Measurements from ENCODE around the gene TWIST2. TPM values are rescaled to one million over a fixed set of nuclear protein-coding genes. Genes with fewer than 3 reads are reported as not detected.

The TWIST2 gene
- total and polyA plus RNA-seq, 4 donors = 2.2 to 9.1 (median 4.3) TPM

DNA sequence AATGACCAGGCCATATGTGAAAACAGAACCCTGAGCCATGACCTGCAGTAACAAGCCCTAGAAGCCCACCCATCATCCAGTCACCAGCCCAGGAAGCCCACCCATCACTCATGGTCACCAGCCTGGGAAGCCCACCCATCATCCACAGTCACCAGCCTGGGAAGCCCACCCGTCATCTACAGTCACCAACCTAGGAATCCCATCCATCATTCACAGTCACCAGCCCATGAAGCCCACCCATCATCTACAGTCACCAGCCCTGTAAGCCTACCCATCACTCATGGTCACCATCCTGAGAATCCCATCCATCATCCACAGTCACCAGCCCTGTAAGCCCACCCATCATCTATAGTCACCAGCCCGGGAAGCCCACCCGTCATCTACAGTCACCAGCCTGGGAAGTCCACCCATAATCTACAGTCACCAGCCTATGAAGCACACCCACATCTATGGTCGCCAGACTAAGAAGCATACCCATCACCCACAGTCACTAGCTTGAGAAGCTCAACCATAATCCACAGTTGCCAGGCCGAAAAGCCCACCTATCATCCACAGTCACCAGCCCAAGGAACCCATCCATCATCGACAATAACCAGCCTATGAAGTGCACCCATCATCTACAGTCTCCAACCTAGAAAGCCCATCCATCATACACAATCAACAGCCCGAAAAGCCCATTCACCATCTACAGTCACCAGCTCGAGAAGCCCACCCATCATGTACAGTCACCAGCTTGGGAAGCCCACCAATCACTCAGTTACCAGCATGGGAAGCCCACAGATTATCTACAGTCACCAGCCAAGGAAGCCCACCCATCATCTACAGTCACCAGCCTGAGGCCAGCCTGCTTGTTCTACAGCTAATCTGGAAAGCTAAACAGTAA lies 91.9 kb downstream of the TWIST2 start:
- H3K36me3 ChIP-seq (ENCODE audit: control insufficient read depth, insufficient read depth, low read length) = no peaks in the 10 kb centered on the region
- H3K27me3 ChIP-seq (ENCODE audit: control insufficient read depth, insufficient read depth, low read length) = no peaks in the 10 kb centered on the region
- H3K4me3 ChIP-seq (ENCODE audit: low read depth, low read length) = no peak overlapping the region
- no peak overlapping the region for H3K27ac ChIP-seq (ENCODE audit: low read depth, low read length)
- H3K9me3 ChIP-seq (ENCODE audit: control insufficient read depth, insufficient read depth, low read length) = no peaks in the 10 kb centered on the region
- DNase-seq (ENCODE audit: low read depth in 4 of 6, low spot score in 6 of 6) = no peak
- H3K4me1 ChIP-seq (ENCODE audit: control insufficient read depth, insufficient read depth, low read length) = no peaks in the 10 kb centered on the region
- 98% methylated on average over 8 of the region's 8 CpGs for WGBS (ENCODE audit: insufficient coverage)

DNA sequence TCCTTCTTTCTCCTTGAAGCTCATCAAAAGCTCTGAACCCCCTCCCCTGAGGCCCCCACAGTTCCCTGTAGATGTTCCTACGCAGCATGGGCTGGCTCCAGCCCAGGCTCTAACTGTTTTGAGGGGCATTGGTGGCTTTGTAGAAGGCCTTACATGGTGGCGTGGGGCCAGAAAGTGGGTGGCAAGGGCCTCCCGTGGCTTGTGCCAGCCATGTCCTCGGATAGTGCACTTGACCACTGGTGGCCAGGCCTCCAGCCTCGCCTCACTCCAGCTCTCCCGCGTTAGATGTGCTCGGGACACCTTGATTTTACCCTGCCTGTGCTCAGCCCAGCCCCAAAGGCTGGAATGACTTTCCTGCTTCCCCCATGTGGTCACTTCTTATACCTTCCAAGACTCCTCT lies 92.9 kb downstream of the TWIST2 start:
- H3K9me3 ChIP-seq (ENCODE audit: control insufficient read depth, insufficient read depth, low read length) = no peaks in the 10 kb centered on the region
- H3K27ac ChIP-seq (ENCODE audit: low read depth, low read length) = no peak overlapping the region
- H3K4me1 ChIP-seq (ENCODE audit: control insufficient read depth, insufficient read depth, low read length) = no peaks in the 10 kb centered on the region
- DNase-seq (ENCODE audit: low read depth in 4 of 6, low spot score in 6 of 6) = no peak
- WGBS (ENCODE audit: insufficient coverage) = 91% methylated on average over 7 of the region's 8 CpGs
- H3K36me3 ChIP-seq (ENCODE audit: control insufficient read depth, insufficient read depth, low read length) = no peaks in the 10 kb centered on the region
- no peak overlapping the region for H3K4me3 ChIP-seq (ENCODE audit: low read depth, low read length)
- H3K27me3 ChIP-seq (ENCODE audit: control insufficient read depth, insufficient read depth, low read length) = no peaks in the 10 kb centered on the region

GRCh38 chr2:238941262-238941792 lies 93.4 kb downstream of the TWIST2 start:
- DNase-seq (ENCODE audit: low read depth in 4 of 6, low spot score in 6 of 6) = no peak
- H3K4me1 ChIP-seq (ENCODE audit: control insufficient read depth, insufficient read depth, low read length) = no peaks in the 10 kb centered on the region
- H3K4me3 ChIP-seq (ENCODE audit: low read depth, low read length) = no peak overlapping the region
- no peaks in the 10 kb centered on the region for H3K9me3 ChIP-seq (ENCODE audit: control insufficient read depth, insufficient read depth, low read length)
- 81% methylated on average over 7 of the region's 7 CpGs for WGBS (ENCODE audit: insufficient coverage)
- no peaks in the 10 kb centered on the region for H3K27me3 ChIP-seq (ENCODE audit: control insufficient read depth, insufficient read depth, low read length)
- no peaks in the 10 kb centered on the region for H3K36me3 ChIP-seq (ENCODE audit: control insufficient read depth, insufficient read depth, low read length)
- H3K27ac ChIP-seq (ENCODE audit: low read depth, low read length) = no peak overlapping the region

- no peaks in the 10 kb centered on the region for H3K9me3 ChIP-seq (ENCODE audit: control insufficient read depth, insufficient read depth, low read length)
- no peaks in the 10 kb centered on the region for H3K4me1 ChIP-seq (ENCODE audit: control insufficient read depth, insufficient read depth, low read length)
- no peak overlapping the region for H3K4me3 ChIP-seq (ENCODE audit: low read depth, low read length)
- no peak overlapping the region for H3K27ac ChIP-seq (ENCODE audit: low read depth, low read length)
- WGBS (ENCODE audit: insufficient coverage) = 90% methylated on average over 16 of the region's 19 CpGs
- H3K27me3 ChIP-seq (ENCODE audit: control insufficient read depth, insufficient read depth, low read length) = no peaks in the 10 kb centered on the region
- H3K36me3 ChIP-seq (ENCODE audit: control insufficient read depth, insufficient read depth, low read length) = no peaks in the 10 kb centered on the region
- no peak for DNase-seq (ENCODE audit: low read depth in 4 of 6, low spot score in 6 of 6)
Measured at GRCh38 chr2:238942080-238942725, 94.3 kb downstream of the TWIST2 start.

- Histone ChIP-seq H3K27me3 (ENCODE audit: control insufficient read depth, insufficient read depth, low read length) (no peaks in the 10 kb centered on the region), H3K4me1 (ENCODE audit: control insufficient read depth, insufficient read depth, low read length) (no peaks in the 10 kb centered on the region), H3K9me3 (ENCODE audit: control insufficient read depth, insufficient read depth, low read length) (no peaks in the 10 kb centered on the region), H3K36me3 (ENCODE audit: control insufficient read depth, insufficient read depth, low read length) (no peaks in the 10 kb centered on the region), H3K27ac (ENCODE audit: low read depth, low read length) (no peak overlapping the region), H3K4me3 (ENCODE audit: low read depth, low read length) (no peak overlapping the region)
- DNase-seq (ENCODE audit: low read depth in 4 of 6, low spot score in 6 of 6) = no peak
- 70% methylated on average over 5 of the region's 13 CpGs for WGBS (ENCODE audit: insufficient coverage)
Measured at GRCh38 chr2:238942726-238943300, 94.9 kb downstream of the TWIST2 start.

GRCh38 chr2:238943338-238944067 lies 95.6 kb downstream of the TWIST2 start:
- no peaks in the 10 kb centered on the region for H3K4me1 ChIP-seq (ENCODE audit: control insufficient read depth, insufficient read depth, low read length)
- H3K36me3 ChIP-seq (ENCODE audit: control insufficient read depth, insufficient read depth, low read length) = no peaks in the 10 kb centered on the region
- H3K9me3 ChIP-seq (ENCODE audit: control insufficient read depth, insufficient read depth, low read length) = no peaks in the 10 kb centered on the region
- no peak for DNase-seq (ENCODE audit: low read depth in 4 of 6, low spot score in 6 of 6)
- H3K27ac ChIP-seq (ENCODE audit: low read depth, low read length) = no peak overlapping the region
- H3K27me3 ChIP-seq (ENCODE audit: control insufficient read depth, insufficient read depth, low read length) = no peaks in the 10 kb centered on the region
- no peak overlapping the region for H3K4me3 ChIP-seq (ENCODE audit: low read depth, low read length)
- 66% methylated on average over 14 of the region's 14 CpGs for WGBS (ENCODE audit: insufficient coverage)

DNA sequence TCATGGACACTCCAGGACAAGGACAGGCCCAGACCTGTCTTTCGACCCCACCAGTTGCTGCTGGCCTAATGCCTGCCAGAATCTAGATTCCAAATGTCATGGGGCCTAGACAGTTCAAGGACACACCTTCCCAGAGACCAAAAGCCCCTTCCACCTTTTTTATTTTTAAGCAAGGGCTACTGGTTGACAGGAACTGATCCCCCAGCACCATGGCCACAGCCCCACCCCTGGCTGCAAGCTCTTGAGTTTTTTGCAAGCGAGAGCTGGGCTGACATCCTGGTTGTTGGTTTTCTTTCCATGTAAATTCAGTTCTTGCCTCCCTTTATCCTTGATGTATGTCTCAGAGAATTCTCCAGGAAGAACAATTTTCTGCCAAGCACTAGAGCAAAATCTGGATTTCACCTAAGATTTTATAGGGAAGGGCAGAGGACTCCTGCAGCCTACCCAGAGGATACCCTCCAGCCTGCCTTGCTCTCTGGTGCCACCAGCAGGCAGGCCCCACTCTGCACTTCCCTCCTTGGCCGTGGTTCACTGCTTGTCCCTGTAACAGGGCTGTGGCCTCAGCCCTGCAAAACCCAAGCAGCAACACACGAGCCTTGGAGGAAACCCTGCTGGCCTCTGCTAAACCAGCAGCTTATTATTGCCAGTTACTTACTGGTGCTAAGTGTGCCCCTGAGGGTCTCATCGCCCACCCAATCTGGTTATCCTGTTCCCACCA lies 97.7 kb downstream of the TWIST2 start:
- Histone ChIP-seq H3K27me3 (ENCODE audit: control insufficient read depth, insufficient read depth, low read length) (no peaks in the 10 kb centered on the region), H3K36me3 (ENCODE audit: control insufficient read depth, insufficient read depth, low read length) (no peaks in the 10 kb centered on the region), H3K4me1 (ENCODE audit: control insufficient read depth, insufficient read depth, low read length) (no peaks in the 10 kb centered on the region), H3K27ac (ENCODE audit: low read depth, low read length) (no peak overlapping the region), H3K4me3 (ENCODE audit: low read depth, low read length) (no peak overlapping the region), H3K9me3 (ENCODE audit: control insufficient read depth, insufficient read depth, low read length) (no peaks in the 10 kb centered on the region)
- WGBS (ENCODE audit: insufficient coverage) = 82% methylated on average over 5 of the region's 5 CpGs
- DNase-seq (ENCODE audit: low read depth in 4 of 6, low spot score in 6 of 6) = no peak

GRCh38 chr2:238946318-238947242 lies 98.7 kb downstream of the TWIST2 start:
- WGBS (ENCODE audit: insufficient coverage) = 86% methylated on average over 6 of the region's 6 CpGs
- Histone ChIP-seq H3K4me1 (ENCODE audit: control insufficient read depth, insufficient read depth, low read length) (no peaks in the 10 kb centered on the region), H3K9me3 (ENCODE audit: control insufficient read depth, insufficient read depth, low read length) (no peaks in the 10 kb centered on the region), H3K36me3 (ENCODE audit: control insufficient read depth, insufficient read depth, low read length) (no peaks in the 10 kb centered on the region), H3K4me3 (ENCODE audit: low read depth, low read length) (no peak overlapping the region), H3K27ac (ENCODE audit: low read depth, low read length) (no peak overlapping the region), H3K27me3 (ENCODE audit: control insufficient read depth, insufficient read depth, low read length) (no peaks in the 10 kb centered on the region)
- no peak for DNase-seq (ENCODE audit: low read depth in 4 of 6, low spot score in 6 of 6)

Measured in spinal cord (tissue), 10 donors.